ENCODE data around the gene MAN1A1. TPM values are rescaled to one million over a fixed set of nuclear protein-coding genes. Genes with fewer than 3 reads are reported as not detected.

MAN1A1 gene
- total RNA-seq, 1 experiment from 2014 or later, result not detected

- no peak for DNase-seq (ENCODE audit: low spot score)
- in situ Hi-C loops (cut with HindIII; ENCODE audit: low sequenced_read_pairs), result no loop called here
These were observed 209.1 kb downstream of the MAN1A1 start for GRCh38 chr6:119140196-119141140.

- in situ Hi-C loops (cut with HindIII; ENCODE audit: low sequenced_read_pairs), result no loop called here
- DNase-seq (ENCODE audit: low spot score), result no peak
These were observed 210.5 kb downstream of the MAN1A1 start for GRCh38 chr6:119138906-119139541.

- DNase-seq (ENCODE audit: low spot score), result no peak
- in situ Hi-C loops (cut with HindIII; ENCODE audit: low sequenced_read_pairs), result no loop called here
These were observed 212.1 kb downstream of the MAN1A1 start for GRCh38 chr6:119137194-119138072.

GRCh38 chr6:119134752-119135151 is 214.8 kb downstream of the MAN1A1 start:
- in situ Hi-C loops (cut with HindIII; ENCODE audit: low sequenced_read_pairs), result no loop called here
- DNase-seq (ENCODE audit: low spot score), result no peak

- in situ Hi-C loops (cut with HindIII; ENCODE audit: low sequenced_read_pairs), result no loop called here
- DNase-seq (ENCODE audit: low spot score), result no peak
These were observed 216.2 kb downstream of the MAN1A1 start for GRCh38 chr6:119133400-119133799.

GRCh38 chr6:119132261-119132981 is 217.1 kb downstream of the MAN1A1 start:
- in situ Hi-C loops (cut with HindIII; ENCODE audit: low sequenced_read_pairs), result no loop called here
- no peak for DNase-seq (ENCODE audit: low spot score)

GRCh38 chr6:119129968-119130484 is 219.5 kb downstream of the MAN1A1 start:
- in situ Hi-C loops (cut with HindIII; ENCODE audit: low sequenced_read_pairs), result no loop called here
- DNase-seq (ENCODE audit: low spot score), result no peak

- DNase-seq (ENCODE audit: low spot score), result peak; percentile 74
- in situ Hi-C loops (cut with HindIII; ENCODE audit: low sequenced_read_pairs), result no loop called here
These were observed 220.2 kb downstream of the MAN1A1 start for GRCh38 chr6:119129148-119129967.

GRCh38 chr6:119128252-119128912 is 221.2 kb downstream of the MAN1A1 start:
- no peak for DNase-seq (ENCODE audit: low spot score)
- in situ Hi-C loops (cut with HindIII; ENCODE audit: low sequenced_read_pairs), result no loop called here

- no peak for DNase-seq (ENCODE audit: low spot score)
- in situ Hi-C loops (cut with HindIII; ENCODE audit: low sequenced_read_pairs), result no loop called here
These were observed 221.9 kb downstream of the MAN1A1 start for GRCh38 chr6:119127627-119128026.
